NAMALWA (cell line): ENCODE data around the gene AUTS2.

Experiments used
- DNase-seq: peaks from one replicate; pipeline ENCODE4 v3.0.0-alpha.2; 2015; ENCODE audit warnings: low spot score

The AUTS2 gene

DNA sequence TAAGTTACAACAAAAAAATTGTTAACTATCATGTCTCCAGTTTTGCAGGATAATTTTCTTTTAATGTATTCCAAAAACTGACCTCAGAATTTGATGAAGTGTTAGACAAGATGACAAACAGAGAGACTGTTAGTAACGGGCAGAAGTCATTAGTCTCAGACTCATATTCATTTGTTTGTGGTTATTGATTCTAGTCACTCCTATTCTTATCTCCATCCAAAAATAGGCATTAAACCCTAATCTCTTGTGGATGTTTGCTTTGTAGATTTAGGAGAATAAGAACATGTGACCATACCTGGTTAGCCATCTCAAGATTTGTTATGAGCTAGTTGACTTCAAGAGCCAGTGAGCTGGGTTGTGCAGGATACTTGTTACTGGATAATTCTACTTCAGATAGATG lies 261.1 kb downstream of the AUTS2 start:
- no peak for DNase-seq

DNA sequence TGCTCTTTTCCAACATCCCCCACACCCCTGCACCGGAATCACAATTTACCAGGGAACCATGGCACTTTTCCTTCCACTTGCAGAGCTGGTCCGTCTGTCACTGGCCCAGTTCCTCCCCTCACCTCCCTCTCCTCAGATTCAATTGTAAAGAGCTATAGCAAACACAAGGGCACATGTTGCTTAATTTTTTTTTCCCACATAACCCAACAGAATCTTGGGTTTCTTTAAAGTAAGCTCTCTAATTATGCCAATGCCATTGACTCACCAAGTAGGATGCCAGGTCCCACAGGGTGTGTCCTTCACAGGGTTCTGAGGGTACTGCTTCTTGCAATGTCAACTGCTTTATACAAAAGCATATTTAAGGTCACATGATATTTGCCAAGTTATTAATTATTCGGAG lies 262.2 kb downstream of the AUTS2 start:
- DNase-seq: no peak

DNA sequence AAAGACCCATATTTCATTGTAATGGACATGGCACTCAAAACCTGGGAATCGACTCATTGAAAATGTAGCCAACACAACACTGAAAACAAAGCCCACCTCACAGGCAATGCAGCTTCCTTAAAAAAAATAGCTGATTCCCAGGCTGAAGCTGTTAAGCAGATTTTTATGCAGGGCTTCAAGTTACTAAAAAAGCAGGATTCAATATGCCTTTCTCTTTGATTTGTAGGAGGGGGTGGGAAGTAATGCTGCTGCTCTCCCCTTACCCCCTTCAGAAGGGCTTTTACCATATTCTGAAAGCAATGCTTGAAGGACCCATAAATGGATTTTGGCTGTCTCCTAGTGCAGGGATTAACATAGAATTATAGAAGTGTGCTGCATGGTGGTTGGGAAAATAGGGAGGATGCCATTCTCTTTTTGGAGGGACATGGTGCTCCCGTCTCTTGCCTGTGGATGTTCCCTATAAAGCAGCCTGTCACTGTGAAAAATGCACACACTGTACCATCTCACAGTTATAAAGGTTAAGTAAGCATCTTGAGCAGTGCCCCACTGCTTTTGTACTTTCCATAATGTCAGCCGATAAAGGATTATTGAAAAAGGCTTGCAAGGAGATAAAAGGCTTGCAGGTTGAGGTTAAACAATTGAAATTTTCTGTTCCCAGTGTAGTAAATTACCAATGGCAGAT lies 262.8 kb downstream of the AUTS2 start:
- no peak for DNase-seq

DNA sequence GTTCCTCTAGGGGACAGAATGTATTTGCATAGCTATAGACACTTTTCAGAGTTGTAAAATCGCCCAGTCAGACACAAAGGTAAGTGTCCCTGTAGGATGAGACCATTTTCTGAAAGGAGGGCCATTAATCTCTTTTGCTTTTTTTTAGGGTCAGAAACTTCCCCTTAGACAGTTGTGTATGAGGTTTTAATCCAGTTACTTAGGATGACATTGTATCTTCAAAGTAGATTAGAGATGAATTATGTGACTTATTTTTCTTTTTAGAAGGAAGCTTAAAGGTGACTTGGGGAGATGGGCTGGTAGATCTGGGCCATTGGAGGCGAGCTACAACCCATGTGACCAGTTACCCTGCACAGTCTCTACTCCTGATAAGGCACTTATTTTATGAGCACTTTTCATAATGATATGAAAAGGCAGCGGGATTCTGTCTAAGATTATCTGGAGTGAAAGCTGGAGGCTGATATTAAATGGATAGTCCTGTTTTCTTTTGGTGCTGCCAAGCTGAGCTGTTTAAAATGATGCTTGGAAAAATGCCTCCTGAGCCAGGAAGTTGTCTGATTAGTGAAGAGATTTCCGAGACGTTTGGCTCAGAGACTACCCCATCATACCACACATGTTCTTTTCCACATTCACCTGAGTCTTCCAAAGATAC lies 264.3 kb downstream of the AUTS2 start:
- DNase-seq: no peak

DNA sequence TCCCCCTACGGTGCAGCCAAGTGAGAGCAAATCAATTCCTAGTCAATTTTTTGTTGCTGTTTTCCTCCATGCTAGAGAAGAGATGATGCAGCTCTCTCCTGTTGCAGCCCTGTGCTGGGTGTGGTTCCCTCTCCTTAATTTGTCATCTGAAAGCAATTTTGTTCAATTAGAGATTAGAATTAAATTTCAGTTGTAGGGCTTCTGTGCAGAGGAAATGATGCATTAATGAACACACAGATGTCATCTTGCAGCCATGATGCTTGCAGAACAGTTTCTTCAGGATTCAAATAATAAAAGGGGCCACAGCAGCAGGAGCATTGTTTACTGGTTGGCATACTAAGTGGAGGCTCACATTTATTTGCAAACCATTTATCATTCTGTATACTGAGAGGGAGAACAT lies 266.0 kb downstream of the AUTS2 start:
- DNase-seq: no peak

DNA sequence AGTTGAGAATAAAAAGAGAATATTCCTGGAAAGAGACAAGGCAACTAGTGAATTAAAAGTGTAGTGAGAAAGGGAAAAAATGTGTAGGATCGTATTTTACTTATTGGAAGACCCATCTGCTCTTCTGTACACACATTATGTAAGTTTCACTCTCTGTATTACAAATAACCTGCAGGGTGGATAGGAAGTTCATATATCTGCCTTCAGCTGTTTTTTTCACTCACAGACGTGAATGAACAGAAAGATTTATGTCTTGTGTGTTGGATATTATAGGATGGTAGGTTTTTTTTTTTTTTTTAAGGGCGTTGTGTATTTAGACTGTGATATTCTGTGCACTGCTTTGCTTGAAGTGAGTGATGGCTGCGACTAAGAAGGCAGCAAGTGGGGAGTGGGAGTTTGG lies 266.5 kb downstream of the AUTS2 start:
- no peak for DNase-seq

DNA sequence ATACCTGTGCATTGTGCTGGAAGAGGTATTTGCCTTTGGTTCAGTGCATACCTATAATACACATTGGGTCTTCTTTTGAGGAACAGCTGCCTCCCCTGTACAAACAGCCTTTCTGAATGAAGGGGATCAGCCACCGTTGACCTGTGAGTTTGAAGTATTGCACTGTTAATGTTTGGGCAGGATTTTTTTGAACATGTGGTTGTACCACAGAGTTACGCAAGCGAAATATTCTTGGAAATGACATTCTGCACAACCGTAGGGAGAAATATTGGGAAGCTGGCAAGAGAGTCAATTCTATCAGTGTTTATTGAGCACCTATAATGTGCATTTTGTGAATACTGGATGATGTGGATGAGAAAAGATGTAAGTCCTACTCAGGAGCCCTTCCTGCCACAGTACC lies 270.6 kb downstream of the AUTS2 start:
- no peak for DNase-seq

DNA sequence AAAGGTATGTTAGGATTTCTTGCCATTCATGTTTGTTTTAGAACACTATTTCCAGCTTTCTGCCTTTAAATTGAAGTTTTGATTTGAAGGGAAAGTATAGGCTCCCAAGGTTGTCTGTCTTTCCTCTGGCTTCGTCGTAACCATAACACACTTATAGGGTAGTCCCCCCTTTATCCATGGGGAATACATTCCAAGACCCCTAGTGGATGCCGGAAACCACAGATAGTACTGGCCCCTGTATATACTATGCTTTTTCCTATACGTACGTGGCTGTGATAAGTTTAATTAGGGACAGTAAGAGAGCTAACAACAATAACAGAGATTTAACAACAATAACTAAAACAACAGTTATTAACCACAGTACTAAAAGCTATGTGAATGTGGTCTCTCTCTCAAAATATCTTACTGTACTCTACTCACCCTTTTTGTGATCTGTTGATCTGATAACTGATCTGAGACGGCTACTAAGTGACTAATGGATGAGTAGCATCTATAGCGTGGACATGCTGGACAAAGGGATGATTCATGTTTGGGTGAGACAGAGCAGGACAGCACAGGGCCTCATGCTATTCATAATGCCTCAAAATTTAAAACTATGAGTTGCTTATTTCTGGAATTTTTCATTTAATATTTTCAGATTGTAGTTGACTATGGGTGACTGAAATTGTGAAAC lies 273.1 kb downstream of the AUTS2 start:
- no peak for DNase-seq

DNA sequence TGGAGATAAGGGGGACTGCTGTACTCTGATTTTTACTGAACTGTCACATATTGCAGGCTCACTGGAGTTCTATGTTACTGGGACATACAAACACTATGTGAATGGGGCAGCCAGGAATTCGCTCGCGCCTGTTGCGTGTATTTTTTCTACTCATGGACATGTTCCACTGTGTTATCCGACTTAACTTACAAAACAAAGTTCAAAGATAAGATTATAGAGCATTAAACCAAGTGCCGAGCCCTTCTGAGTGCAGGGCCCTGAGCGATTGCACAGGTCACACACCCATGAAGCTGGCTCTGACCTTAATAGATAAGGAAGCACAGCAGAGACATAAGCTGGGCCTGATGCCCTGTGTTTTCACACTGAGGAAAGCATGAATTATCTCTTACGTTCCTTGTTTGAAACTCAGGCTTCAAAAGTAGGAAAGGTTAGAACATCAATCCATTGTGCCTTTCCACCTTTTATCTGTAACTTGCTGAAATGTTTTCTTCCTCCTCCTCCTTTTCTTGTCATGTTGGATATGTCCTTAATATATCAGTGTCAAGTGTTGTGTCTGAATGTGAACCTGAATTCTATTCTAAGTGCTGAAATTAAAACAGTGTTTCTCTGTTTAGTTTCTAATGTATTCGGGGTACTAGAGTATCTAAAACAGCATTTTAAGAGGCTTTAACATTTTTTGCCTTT lies 273.8 kb downstream of the AUTS2 start:
- DNase-seq: no peak

DNA sequence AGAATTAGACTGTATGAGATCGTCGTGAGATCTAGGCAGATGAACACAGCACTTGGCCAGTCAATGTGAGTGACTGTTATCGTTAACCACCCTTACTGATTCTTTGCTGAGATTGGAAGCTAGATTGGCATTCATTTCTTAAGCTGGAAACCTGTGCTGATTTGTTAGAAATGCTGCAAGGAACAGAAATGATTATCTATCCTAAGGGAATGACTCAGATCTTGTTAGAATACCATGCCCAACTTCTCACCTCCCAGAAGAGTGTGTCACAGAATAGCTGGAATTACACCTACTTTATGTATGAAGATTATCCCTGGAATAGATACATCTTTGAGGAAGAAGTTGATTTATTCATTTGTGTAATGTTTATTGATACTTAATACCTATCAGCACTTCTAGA lies 275.2 kb downstream of the AUTS2 start:
- no peak for DNase-seq

DNA sequence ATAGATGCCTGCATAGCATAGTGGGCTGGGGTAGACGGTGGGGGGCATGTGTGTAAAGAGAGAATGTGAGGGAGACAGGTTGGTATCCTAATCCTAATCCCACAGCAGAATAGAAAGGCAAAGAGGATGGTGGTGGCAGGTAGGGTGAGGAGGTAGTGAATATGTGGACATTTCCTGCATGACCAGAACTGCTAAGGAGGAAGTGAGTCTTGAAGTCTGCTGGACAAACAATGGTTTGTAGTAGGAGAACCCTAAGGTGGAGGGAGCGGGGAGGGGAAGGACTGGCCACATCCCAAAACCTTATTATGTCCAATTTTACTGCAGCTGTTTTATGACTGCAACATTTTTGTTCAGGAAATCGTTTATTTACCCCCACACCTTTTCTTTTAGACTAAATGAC lies 279.7 kb downstream of the AUTS2 start:
- no peak for DNase-seq

DNA sequence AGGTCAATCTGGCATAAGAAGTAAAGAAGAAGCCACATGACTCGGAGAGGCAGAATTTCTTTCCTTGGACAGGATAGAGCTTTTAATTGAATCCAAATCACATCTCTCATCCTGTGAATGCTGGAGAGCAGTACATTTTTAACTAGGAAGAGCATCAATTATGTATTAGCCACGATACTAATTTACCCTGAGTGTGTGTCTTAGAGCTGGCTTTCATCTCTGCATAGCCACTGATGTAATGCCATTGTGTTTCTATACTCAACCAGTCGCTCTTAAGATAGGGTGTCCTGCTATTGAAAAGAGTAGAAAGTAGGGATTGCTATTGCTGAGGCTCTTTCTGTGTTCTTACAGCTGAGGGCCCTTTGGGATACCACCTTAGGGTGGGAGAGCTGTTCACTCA lies 280.3 kb downstream of the AUTS2 start:
- DNase-seq: no peak

DNA sequence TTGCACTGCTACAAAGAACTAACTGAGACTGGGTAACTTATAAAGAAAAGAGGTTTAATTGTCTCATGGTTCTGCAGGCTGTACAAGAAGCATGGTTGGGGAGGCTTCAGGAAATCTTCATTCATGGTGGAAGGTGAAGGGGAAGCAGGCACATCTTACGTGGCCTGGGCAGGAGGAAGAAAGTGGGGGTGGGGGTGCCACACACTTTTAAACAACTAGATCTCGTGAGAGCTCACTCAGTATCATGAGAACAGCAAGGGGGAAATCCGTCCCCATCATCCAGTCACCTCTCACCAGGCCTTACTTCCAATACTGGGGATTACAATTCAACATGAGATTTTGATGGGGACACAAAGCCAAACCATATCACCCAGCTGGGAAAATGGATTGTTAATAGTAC lies 281.7 kb downstream of the AUTS2 start:
- no peak for DNase-seq

DNA sequence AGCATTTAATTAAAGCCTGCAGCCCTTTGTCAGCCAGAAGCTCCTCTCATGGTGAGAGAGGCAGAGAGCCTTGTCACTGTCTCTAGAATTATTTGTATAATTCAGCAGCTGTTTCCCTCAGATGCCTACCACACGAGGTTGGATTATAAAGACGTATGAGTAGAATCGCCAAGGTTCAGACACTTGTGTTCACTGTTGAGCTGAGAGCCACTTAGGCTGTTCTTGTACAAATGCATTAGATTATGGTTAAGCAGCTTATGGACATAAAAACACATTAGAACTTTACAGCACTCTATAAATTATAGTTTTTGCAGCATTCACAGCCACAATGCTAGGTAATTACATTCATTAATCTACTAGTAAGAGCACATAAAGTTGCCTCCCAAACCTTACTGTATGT lies 282.6 kb downstream of the AUTS2 start:
- DNase-seq: peak; percentile 59

DNA sequence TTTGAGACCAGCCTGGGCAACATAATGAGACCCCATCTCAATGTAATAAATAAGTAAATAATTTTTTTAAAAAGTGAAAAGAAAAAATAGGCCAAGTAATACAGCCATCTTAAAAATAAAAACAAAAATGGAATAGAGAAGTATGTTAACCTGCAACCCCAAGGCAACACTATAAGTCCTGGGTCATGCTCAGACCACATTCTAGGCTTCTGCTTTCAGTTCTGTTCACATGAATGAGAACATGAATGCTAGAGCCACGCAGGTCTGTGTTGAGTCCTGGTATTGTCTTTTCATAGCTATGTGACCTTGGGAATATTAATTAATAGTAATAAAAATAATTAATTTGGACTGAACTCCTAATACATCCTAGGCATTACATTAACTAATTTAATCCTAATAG lies 284.0 kb downstream of the AUTS2 start:
- DNase-seq: no peak

DNA sequence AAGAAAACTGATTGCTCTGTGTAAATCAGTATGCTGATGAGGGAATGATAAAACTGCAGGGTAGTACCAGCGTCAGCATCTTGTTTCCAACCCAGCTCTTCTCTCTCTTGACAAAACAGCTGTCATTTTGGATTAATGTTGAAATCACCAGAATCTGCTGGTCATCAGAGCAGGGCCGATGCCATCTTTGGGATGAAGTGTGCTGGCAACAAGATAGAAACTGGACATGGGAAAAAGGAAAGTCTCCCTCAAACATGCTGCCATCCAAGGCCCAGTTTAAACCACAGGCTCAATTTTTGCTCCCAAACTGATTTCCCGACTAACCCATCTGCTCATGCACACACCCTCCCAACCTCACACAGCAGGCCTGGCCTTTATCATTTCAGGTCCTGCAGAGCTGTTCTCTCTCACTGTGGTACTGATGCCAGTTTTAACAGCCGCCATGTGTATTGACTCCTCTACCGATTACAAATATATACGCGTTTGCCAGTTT lies 285.2 kb downstream of the AUTS2 start:
- DNase-seq: no peak

DNA sequence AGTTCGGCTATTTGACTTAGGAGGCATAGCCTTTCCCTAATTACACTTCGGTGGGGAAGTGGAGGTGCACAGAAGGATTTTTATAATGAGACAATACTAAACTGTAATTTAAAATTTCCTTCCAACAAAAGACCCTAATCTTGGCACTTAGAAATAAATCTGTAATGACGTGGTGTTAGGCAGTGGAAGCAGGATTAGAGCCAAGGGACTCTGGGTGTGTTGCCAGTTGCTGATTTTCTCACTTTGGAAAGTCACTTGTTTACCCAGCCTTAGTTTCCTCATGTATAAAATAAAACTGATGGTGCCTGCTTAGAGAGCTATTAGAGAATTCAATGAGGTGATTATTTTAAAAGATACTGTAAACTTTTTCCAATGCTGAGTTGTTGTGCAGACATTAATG lies 287.2 kb downstream of the AUTS2 start:
- DNase-seq: no peak

DNA sequence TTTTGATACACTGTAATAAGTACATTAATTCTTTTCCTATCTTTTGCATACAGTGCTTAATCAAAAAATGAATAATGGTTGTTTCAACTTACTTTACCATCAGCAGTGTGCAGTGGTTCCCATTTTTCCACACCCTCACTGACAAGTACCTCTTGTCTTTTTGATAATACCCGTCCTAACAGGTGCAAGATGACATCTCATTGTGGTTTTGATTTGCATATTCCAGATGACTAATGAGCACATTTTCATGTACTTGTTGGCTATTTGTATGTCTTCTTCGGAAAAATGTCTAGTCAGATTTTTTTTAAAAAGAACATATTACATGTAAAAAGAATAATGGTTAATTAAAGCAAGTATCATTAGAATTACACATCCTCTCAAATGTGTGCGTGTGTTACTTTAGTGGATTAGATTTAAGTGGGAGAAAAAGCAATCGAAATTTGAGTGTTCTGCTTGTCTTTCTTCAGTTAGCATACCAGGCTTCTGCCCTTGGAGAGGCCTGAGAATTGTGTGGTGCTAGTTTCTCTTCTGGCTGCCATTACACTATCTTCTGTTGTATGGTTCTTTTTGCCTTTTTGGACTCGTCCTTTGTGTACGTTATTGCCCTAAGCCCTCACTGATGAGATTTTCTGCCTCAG lies 291.2 kb downstream of the AUTS2 start:
- DNase-seq: peak; percentile 94

DNA sequence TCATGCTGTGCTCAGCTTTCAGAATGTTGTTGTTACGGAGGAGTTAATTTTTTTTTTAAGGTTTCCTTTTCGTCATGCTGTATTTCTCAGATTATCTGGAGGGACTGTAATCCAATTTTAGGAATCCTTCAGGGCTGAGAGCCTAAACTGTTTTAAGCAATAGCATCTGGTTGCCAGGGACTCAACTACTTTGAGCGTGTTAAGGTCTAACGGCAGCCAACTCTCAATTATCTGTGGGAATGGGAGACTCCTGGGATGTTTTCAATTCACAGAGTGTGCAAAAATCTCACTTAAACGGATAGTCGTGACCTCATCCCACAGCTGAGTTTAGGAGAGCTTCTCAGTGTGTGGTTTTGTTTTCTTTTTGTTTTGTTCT lies 291.7 kb downstream of the AUTS2 start:
- DNase-seq: no peak

DNA sequence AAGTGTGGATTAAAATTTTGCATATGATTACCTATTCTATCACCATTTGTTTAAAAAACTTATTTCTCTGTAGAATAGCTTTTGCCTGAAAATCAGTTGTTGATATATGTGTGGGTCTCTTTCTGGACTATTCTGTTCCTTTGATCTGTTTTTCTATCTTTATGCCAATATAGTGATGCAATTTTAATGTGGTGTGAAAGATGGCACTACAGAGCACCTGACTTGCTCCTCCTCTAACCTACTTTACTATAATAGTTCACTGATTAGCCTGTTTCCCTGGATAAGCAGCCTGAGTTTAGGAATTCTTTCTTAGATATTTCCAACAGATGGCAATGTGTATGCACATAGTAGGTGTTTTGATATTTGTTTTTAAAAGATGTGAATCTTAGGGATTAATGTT lies 294.5 kb downstream of the AUTS2 start:
- peak; percentile 46 for DNase-seq

DNA sequence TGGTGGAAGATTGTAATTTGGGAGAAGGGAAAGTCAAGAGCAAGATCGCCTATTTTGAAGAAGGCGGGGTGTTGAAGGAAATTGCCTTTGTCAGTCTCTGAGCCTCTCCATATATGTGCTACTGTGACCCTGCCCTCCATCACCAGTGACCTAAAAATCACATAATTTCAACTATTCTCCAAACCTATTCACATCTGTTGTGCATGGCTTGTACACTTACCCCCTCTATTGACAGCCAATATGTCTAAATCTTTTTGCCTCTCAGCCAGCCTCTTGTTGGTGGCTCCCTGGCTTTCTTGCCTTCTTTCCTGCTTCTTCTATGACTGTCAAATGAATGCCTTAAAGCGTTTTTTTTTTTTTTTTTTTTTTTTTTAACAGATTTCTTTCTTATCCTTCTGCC lies 295.6 kb downstream of the AUTS2 start:
- peak; percentile 78 for DNase-seq

DNA sequence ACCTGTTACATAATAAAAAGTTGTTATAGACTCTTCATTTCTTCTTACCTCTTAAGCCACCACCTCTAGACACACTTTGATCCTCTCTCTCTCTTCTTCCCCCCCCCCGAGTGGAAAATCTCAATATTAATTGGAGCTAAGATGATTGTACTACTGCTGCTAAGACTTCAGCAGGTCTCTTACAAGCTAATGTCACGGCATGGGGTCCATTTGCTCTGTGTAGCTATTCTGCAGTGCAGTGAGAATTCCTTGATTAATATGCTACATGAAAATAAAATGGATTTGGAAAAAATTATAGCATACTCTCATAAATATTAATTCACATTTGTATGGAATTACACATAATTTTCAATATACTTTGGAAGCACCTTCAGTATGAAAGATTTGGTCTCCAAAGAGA lies 297.2 kb downstream of the AUTS2 start:
- no peak for DNase-seq
